ENCODE data around the gene SPART. TPM values are rescaled to one million over a fixed set of nuclear protein-coding genes. Genes with fewer than 3 reads are reported as not detected.

Gene SPART
- total RNA-seq, 2 experiments from 2014 or later, result 20.9 to 24.9 TPM

GRCh38 chr13:36294096-36294495, 52.1 kb downstream of the SPART start:
- peaks cover 31% of the 10 kb centered on the region for H3K27me3 Mint-ChIP-seq
- DNase-seq, result no peak
- no peak overlapping the region for H3K4me3 Mint-ChIP-seq
- POLR2A ChIA-PET, result no interaction called here
- H3K27ac Mint-ChIP-seq, result no peak overlapping the region
- peaks cover 5% of the 10 kb centered on the region for H3K9me3 Mint-ChIP-seq
- H3K36me3 Mint-ChIP-seq (ENCODE audit: low read depth), result peaks cover 5% of the 10 kb centered on the region
- CTCF ChIA-PET, result no interaction called here
- H3K4me1 Mint-ChIP-seq, result peaks cover 13% of the 10 kb centered on the region

- Mint-ChIP-seq H3K9me3 (peaks cover 6% of the 10 kb centered on the region), H3K4me3 (no peak overlapping the region), H3K36me3 (ENCODE audit: low read depth) (peaks cover 5% of the 10 kb centered on the region), H3K4me1 (peaks cover 12% of the 10 kb centered on the region), H3K27ac (no peak overlapping the region), H3K27me3 (peaks cover 26% of the 10 kb centered on the region)
- ChIA-PET CTCF (no interaction called here), POLR2A (no interaction called here)
- no peak for DNase-seq
These were observed 52.7 kb downstream of the SPART start for GRCh38 chr13:36293497-36293896.

- POLR2A ChIA-PET, result no interaction called here
- peaks cover 12% of the 10 kb centered on the region for H3K27me3 Mint-ChIP-seq
- H3K4me3 Mint-ChIP-seq, result no peak overlapping the region
- H3K36me3 Mint-ChIP-seq (ENCODE audit: low read depth), result no peaks in the 10 kb centered on the region
- H3K9me3 Mint-ChIP-seq, result peaks cover 6% of the 10 kb centered on the region
- CTCF ChIA-PET, result no interaction called here
- no peaks in the 10 kb centered on the region for H3K4me1 Mint-ChIP-seq
- no peak overlapping the region for H3K27ac Mint-ChIP-seq
- DNase-seq, result no peak
These were observed 57.3 kb downstream of the SPART start for GRCh38 chr13:36288794-36289391.

- peaks cover 6% of the 10 kb centered on the region for H3K9me3 Mint-ChIP-seq
- CTCF ChIA-PET, result no interaction called here
- DNase-seq, result no peak
- POLR2A ChIA-PET, result no interaction called here
- H3K27ac Mint-ChIP-seq, result no peak overlapping the region
- H3K27me3 Mint-ChIP-seq, result peaks cover 5% of the 10 kb centered on the region
- H3K4me3 Mint-ChIP-seq, result no peak overlapping the region
- H3K4me1 Mint-ChIP-seq, result no peaks in the 10 kb centered on the region
- no peaks in the 10 kb centered on the region for H3K36me3 Mint-ChIP-seq (ENCODE audit: low read depth)
These were observed 60.2 kb downstream of the SPART start for GRCh38 chr13:36286006-36286405.

- no peak for DNase-seq
These were observed 63.3 kb downstream of the SPART start for GRCh38 chr13:36282821-36283432.

GRCh38 chr13:36275190-36276002, 70.8 kb downstream of the SPART start:
- H3K4me1 Mint-ChIP-seq, result no peaks in the 10 kb centered on the region
- POLR2A ChIA-PET, result no interaction called here
- H3K36me3 Mint-ChIP-seq (ENCODE audit: low read depth), result no peaks in the 10 kb centered on the region
- no peak overlapping the region for H3K27ac Mint-ChIP-seq
- H3K27me3 Mint-ChIP-seq, result peaks cover 19% of the 10 kb centered on the region
- H3K4me3 Mint-ChIP-seq, result no peak overlapping the region
- peak; percentile 36 for DNase-seq
- H3K9me3 Mint-ChIP-seq, result no peaks in the 10 kb centered on the region
- CTCF ChIA-PET, result no interaction called here

More at GRCh38 chr13:36282821-36283432, 63.3 kb downstream of the SPART start:
- ChIA-PET CTCF (interaction anchor here (0.6 to 1.3 kb wide), 4 partner anchors 10 to 453 kb away, joined by 3 to 4 read pairs (median 3); no protein-coding TSS in a partner anchor), POLR2A (no interaction called here)
- Mint-ChIP-seq H3K4me3 (no peak overlapping the region), H3K27ac (no peak overlapping the region), H3K4me1 (no peaks in the 10 kb centered on the region), H3K27me3 (peaks cover 15% of the 10 kb centered on the region), H3K36me3 (ENCODE audit: low read depth) (no peaks in the 10 kb centered on the region), H3K9me3 (no peaks in the 10 kb centered on the region)

- CTCF ChIA-PET, result interaction anchor here (0.6 kb wide), 1 partner anchor 701 kb away, joined by 3 read pairs; no protein-coding TSS in a partner anchor
- peaks cover 22% of the 10 kb centered on the region for H3K27me3 Mint-ChIP-seq
These were observed 72.8 kb downstream of the SPART start for GRCh38 chr13:36273431-36273830.

GRCh38 chr13:36261976-36262375, 84.2 kb downstream of the SPART start:
- no peak overlapping the region for H3K4me3 Mint-ChIP-seq
- no peaks in the 10 kb centered on the region for H3K9me3 Mint-ChIP-seq
- POLR2A ChIA-PET, result no interaction called here
- peaks cover 16% of the 10 kb centered on the region for H3K27me3 Mint-ChIP-seq
- no peak for DNase-seq
- H3K27ac Mint-ChIP-seq, result no peak overlapping the region
- H3K4me1 Mint-ChIP-seq, result no peaks in the 10 kb centered on the region
- CTCF ChIA-PET, result no interaction called here
- no peaks in the 10 kb centered on the region for H3K36me3 Mint-ChIP-seq (ENCODE audit: low read depth)

More at GRCh38 chr13:36273431-36273830, 72.8 kb downstream of the SPART start:
- Mint-ChIP-seq H3K36me3 (ENCODE audit: low read depth) (no peaks in the 10 kb centered on the region), H3K9me3 (no peaks in the 10 kb centered on the region), H3K27ac (no peak overlapping the region), H3K4me1 (no peaks in the 10 kb centered on the region), H3K4me3 (no peak overlapping the region)
- POLR2A ChIA-PET, result no interaction called here
- DNase-seq, result no peak

GRCh38 chr13:36261011-36261410, 85.2 kb downstream of the SPART start:
- H3K9me3 Mint-ChIP-seq, result no peaks in the 10 kb centered on the region

GRCh38 chr13:36259361-36260137, 86.6 kb downstream of the SPART start:
- POLR2A ChIA-PET, result no interaction called here
- no peak for DNase-seq
- H3K27ac Mint-ChIP-seq, result no peak overlapping the region
- peaks cover 8% of the 10 kb centered on the region for H3K27me3 Mint-ChIP-seq
- no peaks in the 10 kb centered on the region for H3K9me3 Mint-ChIP-seq
- no peak overlapping the region for H3K4me3 Mint-ChIP-seq
- CTCF ChIA-PET, result no interaction called here
- no peaks in the 10 kb centered on the region for H3K4me1 Mint-ChIP-seq
- H3K36me3 Mint-ChIP-seq (ENCODE audit: low read depth), result no peaks in the 10 kb centered on the region

More at GRCh38 chr13:36261011-36261410, 85.2 kb downstream of the SPART start:
- Mint-ChIP-seq H3K4me1 (no peaks in the 10 kb centered on the region), H3K4me3 (no peak overlapping the region), H3K27ac (no peak overlapping the region), H3K27me3 (peaks cover 16% of the 10 kb centered on the region), H3K36me3 (ENCODE audit: low read depth) (no peaks in the 10 kb centered on the region)
- DNase-seq, result no peak
- POLR2A ChIA-PET, result no interaction called here
- CTCF ChIA-PET, result interaction anchor here (0.7 kb wide), 1 partner anchor 433 kb away, joined by 3 read pairs; no protein-coding TSS in a partner anchor

GRCh38 chr13:36258831-36259230, 87.4 kb downstream of the SPART start:
- Mint-ChIP-seq H3K27me3 (peaks cover 4% of the 10 kb centered on the region), H3K4me1 (no peaks in the 10 kb centered on the region), H3K36me3 (ENCODE audit: low read depth) (no peaks in the 10 kb centered on the region), H3K9me3 (no peaks in the 10 kb centered on the region), H3K4me3 (no peak overlapping the region), H3K27ac (no peak overlapping the region)
- ChIA-PET CTCF (no interaction called here), POLR2A (no interaction called here)
- no peak for DNase-seq

Data from activated CD4-positive, alpha-beta T cell treated with anti-CD3 and anti-CD28 coated beads, Interleukin-2, amount 10 ng/mL, durations not matched to agents 7 days and 5 days (primary cell).